NCI-H524 treated with DMSO at 0.1 percent for 48 hours (cell line): ENCODE measurements around the gene RAB29.

Source experiments
- DNase-seq: peaks from one replicate; lab custom pipeline; 2025; lab: John Stamatoyannopoulos, UW

Gene RAB29

DNA sequence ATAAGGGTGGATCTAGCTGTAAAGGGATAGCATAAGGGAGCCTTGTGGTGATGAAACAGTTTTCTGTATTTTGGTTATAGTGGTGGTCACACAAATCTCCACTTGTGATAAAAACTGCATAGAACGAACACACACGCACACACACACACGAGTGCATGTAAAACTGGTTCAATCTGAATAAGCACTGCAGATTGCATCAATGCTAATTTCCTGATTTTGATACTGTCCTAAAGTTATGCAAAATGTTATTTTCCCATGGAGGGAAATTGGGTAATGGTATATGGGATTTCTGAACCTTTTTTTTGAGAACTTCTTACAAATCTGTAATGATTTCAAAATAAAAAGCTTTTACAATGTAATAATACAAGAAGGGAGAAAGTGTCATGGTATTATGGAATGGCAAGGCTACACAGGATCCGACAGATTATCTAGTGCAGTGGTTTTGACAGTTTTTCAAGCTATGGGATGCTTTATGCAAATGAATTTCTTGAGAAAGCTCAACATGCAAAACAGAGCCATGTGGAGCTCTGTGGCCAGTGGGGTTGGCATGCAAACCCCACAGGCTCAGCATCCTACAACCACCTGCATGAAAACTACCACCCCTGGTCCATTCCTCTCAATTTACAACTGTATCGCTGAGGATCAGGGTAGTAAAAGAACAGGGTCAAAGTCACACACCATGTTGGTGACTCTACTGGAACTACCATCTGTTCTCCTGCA, 18.9 kb upstream of the RAB29 start:
- no peak for DNase-seq

DNA sequence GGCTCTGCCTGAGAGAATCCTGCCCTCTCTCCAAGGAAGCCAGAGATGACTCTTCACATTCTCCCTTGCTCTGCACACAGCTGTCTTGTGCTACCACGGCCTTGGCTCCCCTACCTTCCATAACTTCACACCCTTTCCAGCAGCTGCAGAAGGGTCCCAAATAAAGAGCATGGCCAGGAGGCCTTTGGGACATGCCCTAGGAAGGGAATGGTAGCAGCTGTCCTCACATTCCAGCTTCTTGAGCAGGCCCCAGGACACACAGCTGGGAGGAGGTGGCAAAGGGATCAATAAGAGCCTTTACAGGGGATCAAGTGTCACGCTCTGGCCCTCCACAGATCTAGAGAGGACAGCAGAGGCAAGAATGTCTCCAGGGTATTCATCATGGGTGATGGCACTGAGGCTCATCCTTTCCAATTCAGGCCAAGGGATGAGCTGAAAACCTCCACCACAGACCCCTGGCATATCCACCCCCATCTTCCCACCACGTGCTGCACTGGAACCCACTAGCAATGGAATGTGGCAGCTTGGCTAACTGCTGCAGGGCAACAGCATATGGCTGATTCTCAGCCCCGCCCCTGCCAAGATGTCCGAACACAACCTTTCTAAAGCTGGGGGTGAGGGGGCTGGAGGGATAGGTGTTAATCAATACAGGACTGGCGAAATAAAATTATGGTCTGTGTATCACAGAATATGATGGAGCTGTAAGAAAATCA, 17.8 kb upstream of the RAB29 start:
- DNase-seq, result no peak

DNA sequence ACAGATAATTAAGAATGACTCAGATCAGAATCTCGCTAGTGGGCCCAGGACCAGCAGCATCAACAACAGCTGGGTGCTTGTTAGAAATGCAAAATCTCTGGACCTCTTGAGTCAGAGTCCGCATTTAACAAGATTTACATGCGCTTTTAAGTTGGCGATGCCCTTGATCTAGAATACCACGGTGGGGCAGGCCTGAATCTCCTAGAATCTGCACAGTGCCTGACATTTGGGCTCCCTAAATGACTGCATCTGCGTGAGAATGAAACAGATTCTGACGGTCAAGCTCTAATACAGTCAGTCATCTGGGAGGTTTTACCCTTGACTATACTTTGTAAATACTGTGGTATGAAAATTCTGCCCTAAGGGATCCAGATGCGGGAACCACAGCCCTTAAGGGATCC, 17.2 kb upstream of the RAB29 start:
- DNase-seq, result no peak

DNA sequence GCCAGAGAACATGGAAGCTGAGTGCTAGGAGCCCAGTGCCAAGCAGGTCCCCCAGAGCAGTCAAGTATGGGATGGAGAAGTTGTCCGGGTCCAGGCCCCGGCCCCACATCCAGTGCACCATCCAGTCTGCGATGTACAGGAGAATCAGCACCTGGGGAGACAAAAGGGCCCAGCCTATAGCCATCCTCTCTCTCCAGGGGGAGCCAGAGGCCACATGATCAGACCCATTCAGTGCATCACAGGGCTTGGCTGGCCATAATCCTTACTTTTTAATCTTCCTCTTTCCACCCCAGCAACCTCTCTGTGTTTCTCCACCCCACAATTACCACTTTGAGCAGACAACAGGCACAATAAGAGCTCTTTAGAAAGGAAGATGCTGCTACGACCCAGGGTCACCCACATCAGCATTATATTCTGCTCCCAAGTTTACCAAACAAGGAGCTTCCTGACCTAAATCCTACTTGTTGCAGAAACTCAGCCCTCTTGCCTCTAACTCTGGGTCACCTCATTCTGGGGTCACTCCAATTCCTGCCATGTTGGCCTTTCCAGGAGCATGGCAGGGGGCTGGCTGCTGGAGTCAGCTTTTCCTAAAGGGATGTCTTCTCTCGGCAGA, 16.4 kb upstream of the RAB29 start:
- DNase-seq, result no peak

DNA sequence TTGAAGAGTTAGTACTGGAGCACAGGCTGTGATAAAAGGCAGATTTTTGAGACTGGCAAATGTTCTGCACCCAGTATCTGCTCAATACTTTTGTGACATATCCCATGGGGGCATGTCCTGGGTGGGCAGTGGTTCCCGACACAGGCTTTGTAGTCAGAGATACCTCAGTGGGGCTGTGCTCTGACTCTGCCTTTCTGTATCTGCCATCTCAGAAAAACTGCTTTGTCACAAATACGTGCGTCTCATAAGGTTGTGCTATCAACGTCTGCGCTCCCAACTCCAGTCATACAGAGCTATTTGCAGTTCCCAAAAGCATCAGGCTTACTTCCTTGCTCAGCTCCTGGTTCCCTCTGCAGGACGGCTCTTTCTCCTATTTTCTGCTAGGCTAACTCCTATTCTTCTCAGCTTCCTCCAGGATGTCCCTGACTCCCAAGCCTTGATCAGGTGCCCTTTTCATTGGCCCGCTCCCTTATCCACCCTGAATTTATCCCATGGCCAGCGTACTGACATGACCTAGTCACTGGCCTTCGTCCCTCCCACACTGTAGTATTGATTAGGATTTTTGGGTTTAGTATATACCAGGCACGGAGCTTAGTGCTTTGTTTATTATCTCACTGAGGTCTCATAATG, 12.1 kb upstream of the RAB29 start:
- no peak for DNase-seq

DNA sequence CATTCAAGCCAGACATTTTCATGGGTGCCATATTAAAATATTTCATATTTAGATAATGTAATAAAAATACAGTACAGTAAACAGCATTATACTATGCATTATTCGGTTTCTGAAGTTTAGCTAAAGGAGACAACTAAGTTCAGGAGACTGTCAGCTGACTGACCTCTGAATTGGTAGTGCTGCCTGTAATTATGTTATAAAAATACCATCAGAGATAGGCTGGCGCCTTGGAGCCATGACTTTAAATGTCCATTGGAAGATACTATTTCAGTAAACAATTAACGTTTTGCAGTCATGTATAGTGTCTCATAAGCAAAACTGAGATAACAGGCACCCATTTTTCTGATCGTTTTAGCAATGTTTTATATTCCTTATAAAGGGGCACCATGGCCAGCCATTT, 11.3 kb upstream of the RAB29 start:
- DNase-seq, result no peak

DNA sequence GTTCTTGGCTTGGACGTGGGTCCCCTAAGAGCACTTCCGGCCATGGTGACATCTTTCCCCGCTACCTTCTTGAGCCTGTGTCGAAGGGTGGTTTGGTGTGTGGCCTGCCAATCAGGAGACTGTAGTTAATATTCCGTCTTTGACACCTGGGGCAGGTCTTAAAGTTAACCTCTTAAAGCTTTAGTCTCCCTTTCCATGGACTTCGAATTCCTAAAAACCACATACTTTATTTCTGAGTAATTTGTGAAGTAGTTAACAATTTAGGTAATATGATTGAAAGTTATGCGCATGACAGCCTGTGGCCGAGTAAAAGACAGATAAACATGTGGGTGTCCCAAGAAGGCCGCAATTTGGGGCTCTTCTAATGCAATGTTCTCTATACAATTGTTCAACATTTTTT, 10.2 kb upstream of the RAB29 start:
- DNase-seq, result no peak

DNA sequence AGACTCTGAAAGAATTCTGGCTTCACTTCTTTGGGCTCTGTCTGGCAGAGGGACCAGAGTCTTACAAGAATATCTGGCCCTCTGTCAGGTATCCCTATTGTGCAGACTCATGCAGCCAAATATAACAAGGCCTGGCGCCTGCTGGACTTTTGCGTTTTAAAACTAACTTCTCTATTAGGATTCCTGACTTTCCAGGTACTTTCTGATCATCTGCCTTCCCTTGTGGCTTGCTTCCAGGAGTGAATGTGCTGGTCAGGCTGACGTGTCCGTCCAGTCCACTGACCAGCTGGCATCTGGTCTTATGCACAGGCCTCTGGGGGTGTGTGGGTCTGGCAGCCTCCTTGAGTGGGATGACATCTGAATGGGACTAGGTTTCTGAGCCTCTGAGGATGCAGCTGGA, 8.6 kb upstream of the RAB29 start:
- DNase-seq, result no peak

DNA sequence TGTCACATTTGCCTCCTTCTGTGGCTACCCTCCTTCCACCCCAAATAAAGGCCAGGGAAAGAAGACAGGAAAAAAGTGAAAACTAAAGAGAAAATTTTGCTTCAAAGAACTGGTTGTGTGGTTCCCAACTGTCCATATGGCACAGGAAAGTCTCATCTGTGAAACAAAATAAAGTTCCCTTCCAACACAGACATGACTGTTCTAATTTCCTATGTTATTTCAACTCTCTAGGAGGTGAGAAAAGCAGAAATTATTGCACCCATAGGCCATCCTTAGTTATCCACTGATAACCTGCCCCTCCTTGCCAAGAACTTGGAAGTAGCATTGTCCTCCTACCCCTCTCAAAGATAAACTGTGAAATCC, 8.1 kb upstream of the RAB29 start:
- DNase-seq, result no peak

DNA sequence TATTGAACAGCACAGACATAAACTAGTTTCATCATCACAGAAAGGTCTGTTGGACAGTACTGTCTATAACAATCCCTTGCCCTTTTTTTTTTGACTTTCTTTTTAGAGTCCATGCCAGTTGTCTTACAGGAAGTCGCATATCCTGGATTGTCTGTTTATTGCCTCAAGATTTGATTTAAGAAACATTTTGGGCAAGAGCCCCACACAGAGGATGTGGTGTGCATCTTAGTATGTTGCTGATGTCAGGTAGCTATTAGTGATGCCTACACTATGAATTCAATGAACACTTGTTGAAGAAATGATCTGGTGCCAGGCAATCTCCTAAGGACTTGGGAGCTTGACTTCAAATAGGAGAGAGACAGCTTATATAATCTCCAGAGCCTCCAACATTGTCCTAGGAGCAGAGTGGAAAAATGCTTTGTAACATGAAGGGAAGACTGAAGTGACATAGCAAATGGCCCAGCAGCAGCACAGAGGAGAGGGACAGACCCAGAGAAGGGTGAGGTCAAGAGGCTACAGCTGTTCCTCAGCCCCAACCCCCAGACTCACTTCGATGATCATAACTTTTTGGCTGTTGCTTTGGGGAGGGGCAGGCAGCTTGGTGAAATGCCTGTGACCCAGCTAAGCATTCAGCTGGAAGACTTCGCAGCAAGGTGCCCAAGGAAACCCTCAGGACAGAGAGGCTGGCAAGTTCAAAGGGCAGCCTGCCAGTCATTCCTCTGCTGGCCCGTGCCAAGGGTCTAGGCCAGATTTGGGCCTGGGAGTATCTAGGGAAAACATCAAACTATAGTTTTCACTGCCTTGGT, 7.5 kb upstream of the RAB29 start:
- DNase-seq, result no peak

DNA sequence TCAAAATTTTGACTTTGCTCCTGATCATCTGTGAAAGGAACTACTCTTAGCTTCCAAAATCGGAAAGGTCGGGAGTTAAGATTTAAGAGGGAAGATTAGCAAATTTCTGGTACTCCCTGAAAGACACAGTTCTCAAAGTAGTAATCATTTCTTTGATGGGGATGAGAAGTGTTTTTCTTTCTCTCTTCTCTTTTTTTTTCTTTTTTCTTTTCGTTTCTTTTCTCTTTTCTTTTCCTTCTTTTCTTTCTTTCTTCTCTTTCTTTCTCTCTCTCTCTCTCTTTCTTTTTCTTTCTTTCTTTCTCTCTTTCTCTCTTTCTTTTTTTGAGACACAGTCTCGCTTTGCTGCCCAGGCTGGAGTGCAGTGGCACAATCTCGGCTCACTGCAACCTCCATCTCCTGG, 5.1 kb upstream of the RAB29 start:
- DNase-seq, result no peak

DNA sequence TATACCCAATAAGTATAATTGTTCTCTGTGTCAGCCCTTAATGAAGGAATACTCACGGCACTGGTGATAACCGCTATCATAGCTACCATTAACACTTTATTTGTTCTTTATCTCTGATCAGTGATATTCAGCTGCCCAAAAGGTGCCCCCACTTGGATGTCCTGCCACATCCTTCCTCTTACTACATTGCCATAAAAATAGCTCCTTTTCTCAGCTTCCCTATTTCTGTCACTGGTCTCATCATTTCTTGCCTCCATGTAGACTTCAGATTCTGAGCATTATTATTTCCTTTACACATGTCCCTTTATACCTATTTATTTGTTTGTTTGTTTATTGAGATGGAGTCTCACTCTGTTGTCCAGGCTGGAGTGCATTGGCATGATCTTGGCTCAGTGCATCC, 2.7 kb upstream of the RAB29 start:
- no peak for DNase-seq

DNA sequence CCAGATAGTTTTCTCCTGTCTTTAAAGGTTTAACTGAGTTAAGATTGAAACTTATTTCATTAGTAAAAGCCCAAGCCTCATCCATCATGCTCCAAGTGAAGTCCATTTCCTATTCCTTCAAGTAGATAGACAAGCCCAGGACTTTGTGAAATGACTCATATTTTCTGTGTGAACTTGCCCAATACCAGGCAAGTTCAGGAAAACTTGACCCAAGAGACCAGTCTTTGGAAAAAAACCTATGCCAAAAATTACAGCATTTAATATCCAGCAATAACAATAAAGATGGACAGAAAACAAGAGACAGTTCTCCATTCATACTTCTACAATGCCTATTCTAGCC, 405 bp upstream of the RAB29 start:
- DNase-seq, result no peak

DNA sequence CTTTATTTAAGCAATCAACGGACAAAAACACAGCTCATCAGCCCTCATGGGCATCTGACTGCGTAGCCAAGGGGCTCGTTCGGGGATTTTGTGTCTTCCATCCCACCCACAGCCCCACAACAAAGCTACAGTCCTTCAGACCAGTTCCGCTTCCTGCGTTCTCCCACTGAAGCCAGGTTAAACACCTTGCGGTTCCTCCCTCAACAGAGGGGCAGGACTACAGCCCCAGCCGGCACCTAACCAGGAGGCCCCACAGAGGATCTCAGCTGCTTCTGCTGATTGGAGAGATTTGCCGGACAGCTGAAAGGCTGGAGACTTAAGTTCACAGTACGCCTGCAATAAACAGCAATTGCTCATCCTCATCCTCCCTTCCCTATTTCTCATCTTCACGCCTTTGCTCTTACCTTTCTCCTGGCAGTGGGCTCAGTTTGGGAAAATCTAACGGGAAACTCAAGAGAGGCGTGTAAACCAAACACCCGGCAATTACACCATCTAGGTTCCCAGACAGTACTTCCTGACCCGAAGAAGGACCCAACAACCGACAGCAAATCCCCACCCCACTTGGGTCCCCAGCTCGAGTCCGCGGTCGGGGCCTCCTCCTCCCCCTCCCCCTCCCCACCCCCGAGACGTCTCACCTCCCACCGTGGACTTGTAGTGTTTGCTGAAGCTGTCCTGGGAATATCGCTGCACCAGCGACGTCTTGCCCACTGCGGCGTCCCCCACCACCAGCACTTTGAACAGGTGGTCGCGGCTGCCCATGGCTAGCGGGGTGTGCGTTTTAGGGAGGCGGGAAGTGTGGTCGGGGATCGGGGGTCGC, 876 bp downstream of the RAB29 start:
- DNase-seq, result no peak

DNA sequence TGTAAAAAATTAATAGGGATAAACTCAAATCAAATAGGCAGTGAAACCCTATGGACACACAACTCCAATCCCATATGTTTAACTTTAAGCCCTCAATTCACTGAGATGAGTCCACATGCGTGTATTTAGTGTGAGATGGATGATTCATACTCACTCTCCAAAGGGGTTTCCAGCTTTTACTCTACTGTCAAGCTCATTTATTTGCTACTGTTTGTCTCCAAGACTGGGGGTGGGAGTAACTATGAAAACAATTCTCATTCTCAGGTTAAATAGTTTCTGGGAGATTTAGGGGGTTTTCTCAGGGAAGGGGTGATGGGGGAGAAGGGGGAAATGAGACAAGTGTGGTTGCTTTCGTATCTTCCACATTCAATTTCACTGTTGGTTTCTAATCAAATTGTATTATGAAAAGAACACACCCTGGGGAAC, 2.7 kb downstream of the RAB29 start:
- no peak for DNase-seq

DNA sequence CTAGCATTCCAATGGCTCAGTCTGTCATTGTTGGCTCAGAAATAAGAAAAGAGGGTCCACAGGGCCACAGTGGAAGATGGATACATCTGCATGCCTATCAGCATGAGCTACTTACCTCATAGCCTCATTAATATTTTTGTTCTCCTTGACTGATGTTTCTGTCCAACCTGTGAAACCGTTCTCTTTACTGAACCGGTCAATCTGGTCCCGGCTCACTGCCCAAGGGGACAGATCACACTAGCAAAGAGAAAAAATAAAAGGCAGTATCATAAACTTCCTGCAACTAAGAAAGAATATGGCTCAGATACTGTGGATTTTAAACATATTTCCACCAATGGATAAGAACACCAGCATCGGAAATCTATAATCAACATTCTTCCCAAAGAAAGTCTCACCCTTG, 4.7 kb downstream of the RAB29 start:
- DNase-seq, result no peak

DNA sequence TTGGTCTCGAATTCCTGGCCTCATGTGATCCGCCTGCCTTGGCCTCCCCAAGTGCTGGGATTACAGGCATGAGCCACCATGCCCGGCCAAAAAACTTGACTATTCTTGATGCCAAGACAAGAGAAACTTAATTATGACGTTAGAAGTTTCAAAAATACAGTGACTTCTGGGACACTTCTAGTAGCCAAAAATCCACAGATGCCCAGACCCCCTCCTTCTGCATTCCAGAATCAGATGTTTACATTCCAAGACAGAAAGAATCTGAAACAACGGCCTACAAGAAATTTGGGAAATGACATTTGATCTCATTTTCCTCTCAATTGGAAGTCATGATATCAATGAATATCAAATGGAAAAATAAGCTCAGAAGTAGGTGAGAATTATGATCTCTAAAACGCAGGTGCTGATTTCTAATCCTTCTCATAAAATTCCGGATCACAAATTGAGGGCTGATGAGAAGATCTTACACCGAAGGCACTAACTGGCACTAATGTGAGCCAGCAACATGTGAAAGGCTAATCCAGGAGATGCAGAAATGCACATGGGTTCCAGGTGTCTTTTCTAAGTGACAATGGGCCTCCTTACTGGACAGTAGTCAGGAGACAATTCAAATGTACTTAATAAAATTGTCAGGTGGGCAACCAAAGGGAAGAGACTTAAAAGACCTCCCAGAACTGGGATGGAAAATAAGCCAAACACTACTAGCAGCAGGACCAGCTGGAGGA, 5.5 kb downstream of the RAB29 start:
- no peak for DNase-seq

DNA sequence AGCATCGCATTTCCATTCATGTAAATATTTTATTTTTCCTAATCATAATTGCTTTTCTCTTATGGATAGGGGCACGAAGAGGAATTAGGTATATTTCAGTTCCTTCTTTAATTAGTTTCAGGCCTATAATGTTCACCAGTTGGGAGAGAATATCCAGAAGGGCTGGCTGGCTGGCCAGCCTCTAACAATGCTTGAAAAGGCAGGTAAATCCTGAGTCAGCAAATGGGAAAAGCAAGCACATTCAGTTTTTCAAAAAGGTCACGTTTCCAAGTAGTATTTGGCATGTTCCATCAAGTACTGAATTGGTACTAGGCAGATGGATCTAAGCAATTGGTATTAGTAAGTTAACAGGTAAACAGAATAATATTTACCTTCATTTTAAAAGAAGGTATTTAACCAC, 8.0 kb downstream of the RAB29 start:
- DNase-seq, result no peak

DNA sequence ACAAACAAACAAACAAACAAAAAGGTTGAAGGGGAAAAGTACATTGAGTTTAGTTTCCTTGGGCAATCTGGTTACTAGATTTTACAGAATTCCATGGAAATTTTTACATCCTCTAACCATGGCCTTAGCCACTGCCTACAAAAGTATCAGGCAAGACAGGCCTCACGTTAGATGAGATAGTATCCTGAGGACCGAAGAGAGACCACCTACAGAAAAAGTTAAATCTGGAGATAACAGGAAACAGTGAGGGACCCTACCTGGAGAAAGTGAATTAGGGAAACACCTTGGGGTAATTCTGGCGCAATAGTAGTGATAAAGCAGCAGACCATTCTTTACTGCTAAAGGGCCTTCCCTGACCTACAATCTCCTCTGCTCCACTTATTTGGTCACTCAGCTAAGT, 8.7 kb downstream of the RAB29 start:
- DNase-seq, result no peak

DNA sequence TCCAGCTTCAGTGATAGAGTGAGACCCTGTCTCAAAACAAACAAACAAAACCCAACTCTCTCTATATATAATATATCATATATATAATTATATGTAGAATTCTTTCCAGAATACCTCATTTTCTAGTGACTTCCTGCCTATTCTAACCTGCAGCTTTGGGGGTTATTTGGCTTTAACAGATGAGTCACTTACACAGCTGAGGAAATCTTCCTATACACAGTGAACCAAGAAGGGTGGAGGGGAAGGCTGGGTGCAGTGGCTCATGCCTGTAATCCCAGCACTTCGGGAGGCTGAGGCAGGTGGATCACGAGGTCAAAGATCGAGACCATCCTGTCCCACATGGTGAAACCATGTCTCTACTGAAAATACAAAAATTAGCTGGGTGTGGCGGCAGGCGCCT, 9.2 kb downstream of the RAB29 start:
- no peak for DNase-seq

DNA sequence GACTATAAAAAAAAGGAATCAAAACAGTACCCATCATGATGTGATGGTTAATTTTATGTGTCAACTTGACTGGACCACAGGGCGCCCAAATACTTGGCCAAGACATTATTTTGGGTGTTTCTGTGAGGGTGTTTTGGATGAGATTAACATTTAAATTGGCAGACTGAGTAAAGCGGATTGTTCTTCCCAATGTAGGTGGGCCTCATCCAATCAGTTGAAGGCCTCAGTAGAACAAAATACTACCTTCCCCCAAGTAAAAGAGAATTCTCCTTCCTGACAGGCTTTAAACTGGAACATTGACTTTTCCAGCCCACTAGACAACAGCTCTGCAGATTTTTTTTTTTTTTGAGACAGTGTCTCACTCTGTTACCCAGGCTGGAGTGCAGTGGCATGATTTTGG, 10.7 kb downstream of the RAB29 start:
- no peak for DNase-seq
